GM18498 (cell line): ENCODE measurements around the gene PTP4A1.
"Not testable (repeated sequence)": the region's sequence is repeated elsewhere in the genome, so short reads cannot be mapped to it uniquely, and the experiment has no call there.

Source experiments
- ATAC-seq: cut with Tn5 transposase; IDR thresholded peaks from one replicate; pipeline ENCODE4 v1.9.1; 2021; ENCODE audit warnings: mild to moderate bottlenecking, moderate library complexity; ENCODE audit not compliant: unreplicated experiment

PTP4A1 gene

GRCh38 chr6:63581355-63582013 lies 9.2 kb downstream of the PTP4A1 start:
- ATAC-seq, result no peak

DNA sequence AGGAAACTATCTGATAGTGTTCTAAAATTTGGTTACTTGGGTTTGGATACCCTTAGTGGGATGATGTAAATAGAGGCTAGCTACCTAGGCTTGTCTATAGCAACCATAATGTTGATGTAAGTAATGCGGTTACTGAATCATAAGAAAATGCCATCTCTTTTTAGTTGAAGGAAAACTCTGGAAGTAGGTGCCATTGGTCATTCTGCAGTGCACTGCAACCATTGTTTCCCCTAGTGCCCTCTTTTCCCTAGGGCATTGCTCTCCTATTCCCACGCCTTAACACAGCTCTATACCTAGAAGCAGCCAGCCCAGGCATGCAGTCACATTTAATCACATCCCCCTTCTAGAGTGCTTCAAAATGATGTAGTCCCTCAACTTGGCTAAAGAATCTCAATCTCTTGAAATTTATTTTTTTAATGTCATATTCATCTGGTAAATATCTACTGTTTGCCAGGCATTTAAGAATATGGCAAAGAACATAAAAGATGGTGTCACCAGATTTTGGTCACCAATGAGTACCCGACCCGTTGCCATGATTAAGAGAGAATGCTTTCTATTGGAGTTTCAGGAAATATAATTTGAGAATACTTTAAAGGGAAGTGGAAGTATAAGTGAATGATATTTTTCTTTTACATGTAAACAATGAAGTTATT lies 10.4 kb downstream of the PTP4A1 start:
- ATAC-seq, result no peak

- no peak for ATAC-seq
Observed at GRCh38 chr6:63584125-63584514, 11.8 kb downstream of the PTP4A1 start.

DNA sequence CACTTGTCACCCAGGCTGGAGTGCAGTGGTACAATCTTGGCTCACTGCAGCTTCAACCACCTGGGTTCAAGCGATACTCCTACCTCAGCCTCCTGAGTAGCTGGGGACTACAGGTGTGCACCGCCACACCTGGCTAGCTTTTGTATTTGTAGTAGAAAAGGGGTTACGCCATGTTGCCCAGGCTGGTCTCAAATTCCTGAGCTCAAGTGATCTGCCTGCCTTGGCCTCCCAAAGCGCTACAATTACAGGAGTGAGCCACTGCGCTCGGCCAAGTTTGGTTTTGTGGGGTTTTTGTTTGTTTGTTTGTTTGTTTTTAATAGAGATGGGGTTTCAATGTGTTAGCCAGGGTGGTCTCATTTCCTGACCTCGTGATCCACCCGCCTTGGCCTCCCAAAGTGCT lies 12.3 kb downstream of the PTP4A1 start:
- ATAC-seq, result no peak

DNA sequence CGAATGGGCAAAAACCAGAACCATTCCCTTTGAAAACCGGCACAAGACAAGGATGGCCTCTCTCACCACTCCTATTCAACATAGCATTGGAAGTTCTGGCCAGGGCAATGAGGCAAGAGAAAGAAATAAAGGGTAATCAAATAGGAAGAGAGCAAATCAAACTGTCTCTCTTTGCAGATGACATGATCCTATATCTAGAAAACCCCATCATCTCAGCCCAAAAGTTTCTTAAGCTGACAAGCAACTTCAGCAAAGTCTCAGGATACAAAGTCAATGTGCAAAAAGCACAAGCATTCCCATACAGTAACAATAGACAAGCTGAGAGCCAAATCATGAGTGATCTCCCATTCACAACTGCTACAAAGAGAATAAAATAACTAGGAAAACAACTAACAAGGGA lies 13.4 kb downstream of the PTP4A1 start:
- not testable (repeated sequence) for ATAC-seq

- ATAC-seq, result no peak
Observed at GRCh38 chr6:63589952-63590411, 17.7 kb downstream of the PTP4A1 start.

GRCh38 chr6:63592886-63593285 lies 20.6 kb downstream of the PTP4A1 start:
- ATAC-seq, result no peak

DNA sequence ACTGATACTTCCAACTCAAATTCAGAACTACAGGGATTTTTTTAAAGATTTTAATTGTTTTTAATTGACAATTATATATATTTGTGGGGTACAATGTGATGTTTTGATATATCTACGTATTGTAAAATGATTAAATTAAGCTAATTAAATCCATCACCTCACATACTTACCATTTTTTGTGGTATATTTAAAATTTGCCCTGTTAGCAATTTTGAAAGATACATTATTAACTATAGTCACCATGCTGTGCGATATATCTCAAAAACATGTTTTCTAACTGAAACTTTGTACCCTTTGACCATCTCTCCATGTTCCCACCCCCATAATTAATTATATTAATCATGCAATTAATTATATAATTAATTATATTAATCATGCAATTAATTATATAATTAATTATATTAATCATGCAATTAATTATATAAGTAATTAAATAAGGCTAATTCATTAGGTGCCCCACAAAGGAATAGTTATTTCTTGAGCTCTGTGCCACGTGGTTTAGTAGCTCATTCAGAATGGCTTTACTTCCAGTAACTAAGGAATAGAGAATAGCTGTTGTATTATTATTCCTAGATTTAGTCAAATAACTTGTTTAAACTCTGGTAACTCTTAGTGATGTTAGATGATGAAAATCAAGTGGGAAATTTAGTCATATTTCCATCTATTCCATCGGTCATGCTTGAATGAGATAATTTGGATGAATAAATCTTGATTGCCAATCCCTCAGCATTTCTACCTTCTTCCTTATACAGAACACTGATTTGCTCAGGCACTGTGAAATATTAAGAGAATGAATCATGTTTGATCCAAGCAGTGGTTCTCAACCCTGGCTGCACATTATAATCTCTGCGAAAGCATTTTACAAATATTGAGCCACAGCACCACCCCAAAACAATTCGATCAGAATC lies 25.1 kb downstream of the PTP4A1 start:
- ATAC-seq, result no peak

DNA sequence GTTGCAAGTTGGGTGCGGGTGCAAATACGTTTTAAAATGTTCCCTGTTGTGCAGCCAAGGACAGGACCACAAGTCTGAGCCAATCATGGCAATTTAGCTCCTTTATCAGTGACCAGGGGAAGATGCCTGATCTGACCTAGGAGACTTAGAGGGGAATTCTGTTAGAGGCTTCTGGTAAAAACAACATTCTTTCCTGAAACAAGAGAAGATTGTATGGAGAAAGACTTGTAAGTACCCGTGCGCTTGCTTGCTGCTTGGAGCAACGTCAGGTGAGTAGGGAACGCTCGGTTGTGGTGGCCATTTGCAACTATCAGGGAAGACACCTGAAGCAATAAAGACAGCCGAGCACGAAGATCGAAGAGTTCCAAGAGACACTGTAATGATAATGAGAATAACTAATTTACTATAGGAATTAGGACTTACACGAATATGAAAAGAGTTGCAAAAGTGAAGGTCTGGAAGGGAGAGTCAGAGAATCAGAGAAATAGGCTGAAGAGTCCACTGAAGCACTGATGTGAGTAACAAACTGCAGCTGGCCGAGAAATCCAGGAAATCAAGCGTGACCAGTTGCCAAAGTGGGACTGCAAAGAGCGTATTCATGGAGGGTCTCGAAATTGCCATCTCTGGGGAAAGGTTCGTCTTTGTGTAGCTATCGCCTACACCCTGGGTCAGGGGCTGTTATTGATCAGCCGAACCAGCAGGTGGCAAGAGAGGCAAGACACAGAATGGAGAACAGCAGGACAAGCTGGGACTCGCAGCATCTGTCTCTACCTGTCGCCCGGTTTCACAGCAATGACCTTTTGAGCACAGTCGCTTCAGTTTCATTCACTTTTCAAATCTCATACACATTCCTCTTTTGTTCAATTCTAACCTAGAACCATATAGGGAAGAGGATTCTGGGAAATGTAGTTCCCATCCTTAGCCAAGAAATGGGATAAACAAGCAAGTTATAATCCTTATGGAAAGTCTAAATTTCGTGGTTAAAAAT lies 26.1 kb downstream of the PTP4A1 start:
- ATAC-seq, result peak; percentile 100

- no peak for ATAC-seq
Observed at GRCh38 chr6:63599243-63599642, 27.0 kb downstream of the PTP4A1 start.

DNA sequence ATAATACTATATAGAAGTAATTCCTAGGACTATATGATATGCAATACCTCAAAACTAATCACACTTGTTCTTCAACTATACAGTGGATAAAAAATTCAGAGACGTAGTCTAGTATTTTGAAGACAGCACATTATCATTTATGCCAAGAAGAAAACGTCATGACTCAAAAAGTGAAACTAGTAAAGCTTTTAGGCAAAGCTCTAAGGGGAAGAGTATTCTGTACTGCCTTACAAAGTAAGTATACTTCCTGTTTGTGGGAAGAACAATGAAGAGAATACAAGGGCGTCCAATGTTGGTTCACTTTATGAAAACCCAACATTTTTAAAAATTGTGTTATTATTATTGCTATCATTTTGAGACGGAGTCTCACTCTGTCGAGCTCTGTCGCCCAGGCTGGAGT lies 27.9 kb downstream of the PTP4A1 start:
- ATAC-seq, result no peak

DNA sequence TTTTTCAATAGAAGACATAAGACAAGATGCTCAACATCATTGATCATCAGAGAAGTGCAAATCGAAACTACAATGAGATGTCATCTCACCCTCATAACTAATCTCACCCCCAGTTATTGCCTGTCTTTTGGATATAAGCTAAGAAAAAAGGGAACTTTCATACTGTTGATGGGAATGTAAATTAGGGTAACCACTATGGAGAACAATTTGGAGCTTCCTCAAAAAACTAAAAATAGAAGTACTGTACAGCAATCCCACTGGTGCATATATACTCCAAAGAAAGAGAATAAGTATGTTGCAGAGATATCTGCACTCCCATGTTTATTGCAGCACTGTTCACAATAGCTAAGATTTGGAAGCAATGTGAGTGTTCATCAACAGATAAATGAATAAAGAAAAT lies 37.0 kb downstream of the PTP4A1 start:
- ATAC-seq, result no peak

DNA sequence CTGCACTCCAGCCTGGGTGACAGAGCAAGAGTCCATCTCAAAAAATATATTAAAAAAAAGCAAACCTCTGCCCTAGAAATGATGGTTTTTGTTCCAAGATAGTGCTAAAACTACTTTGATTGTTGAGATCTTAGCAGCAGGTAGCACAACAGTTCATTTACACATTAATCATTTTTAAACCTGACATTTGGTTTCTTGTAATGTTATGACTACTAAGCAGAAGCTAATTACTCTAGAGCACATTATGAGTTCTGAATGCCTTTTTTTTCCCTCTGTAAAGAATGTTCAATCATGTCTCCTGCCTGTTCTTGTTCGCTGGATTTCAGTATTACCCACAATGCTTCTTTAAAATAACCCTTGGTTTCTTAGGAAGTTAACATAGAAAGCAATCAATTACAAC lies 38.7 kb downstream of the PTP4A1 start:
- no peak for ATAC-seq

GRCh38 chr6:63611560-63611959 lies 39.3 kb downstream of the PTP4A1 start:
- no peak for ATAC-seq

DNA sequence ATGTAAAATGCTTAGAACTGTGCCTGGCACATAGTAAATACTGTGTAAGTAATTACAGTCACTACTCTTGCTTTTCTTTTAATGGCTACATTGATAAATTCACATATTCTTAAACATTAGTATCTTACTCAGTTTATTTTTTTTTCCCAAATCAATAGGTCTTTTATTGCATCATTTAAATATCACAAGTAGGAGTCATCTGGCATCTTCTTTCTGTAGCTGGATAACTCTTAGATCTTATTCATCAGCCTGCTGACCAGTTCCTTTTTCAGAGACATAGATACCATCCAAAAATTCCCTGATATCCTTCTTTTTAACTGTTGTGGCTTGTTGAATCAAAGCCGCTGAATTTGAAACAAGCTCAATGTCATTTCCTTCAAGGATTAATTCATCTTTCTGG lies 43.3 kb downstream of the PTP4A1 start:
- ATAC-seq, result no peak
